ENCODE results near the gene SYNM.

SYNM gene

DNA sequence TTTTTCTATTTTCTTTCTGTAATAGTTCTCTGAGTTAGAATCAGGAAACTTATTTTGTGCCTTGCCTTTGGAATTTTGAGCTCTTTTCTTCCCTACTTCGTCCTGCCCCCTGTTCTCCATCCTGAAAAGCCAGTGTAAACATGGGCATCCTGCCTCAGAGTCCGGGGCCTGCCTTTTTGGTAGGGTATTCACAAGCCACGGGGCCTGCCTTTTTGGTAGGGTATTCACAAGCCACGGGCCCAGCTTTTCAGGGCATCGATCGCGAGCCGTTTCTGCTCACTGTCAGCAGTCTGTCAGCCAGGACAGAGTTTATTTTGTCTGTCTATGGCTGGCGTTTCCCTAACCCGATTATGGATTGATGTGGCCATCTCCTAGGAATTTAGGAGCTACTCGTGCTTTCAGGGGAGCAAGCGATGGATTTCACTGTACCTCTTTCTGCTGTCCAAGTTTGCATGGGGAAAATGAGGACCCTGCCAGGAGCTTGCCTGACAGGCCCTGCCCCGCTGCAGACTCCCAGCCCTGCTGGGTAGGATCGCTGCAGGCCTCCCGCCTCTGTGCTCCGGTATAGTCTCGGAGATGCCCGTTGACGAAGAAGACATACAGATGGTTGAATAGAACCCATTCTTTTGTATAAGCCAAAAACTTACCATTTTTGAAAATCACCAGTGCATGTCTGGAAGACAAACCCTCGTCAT lies 12.8 kb downstream of the SYNM start:
- DNase-seq (ENCODE audit: low read depth, low spot score): no peak
- no peak overlapping the region for H3K4me3 ChIP-seq (ENCODE audit: low read length)

- no peak for DNase-seq (ENCODE audit: low read depth, low spot score)
- no peak overlapping the region for H3K4me3 ChIP-seq (ENCODE audit: low read length)
Measured at GRCh38 chr15:99118258-99118632, 13.4 kb downstream of the SYNM start.

DNA sequence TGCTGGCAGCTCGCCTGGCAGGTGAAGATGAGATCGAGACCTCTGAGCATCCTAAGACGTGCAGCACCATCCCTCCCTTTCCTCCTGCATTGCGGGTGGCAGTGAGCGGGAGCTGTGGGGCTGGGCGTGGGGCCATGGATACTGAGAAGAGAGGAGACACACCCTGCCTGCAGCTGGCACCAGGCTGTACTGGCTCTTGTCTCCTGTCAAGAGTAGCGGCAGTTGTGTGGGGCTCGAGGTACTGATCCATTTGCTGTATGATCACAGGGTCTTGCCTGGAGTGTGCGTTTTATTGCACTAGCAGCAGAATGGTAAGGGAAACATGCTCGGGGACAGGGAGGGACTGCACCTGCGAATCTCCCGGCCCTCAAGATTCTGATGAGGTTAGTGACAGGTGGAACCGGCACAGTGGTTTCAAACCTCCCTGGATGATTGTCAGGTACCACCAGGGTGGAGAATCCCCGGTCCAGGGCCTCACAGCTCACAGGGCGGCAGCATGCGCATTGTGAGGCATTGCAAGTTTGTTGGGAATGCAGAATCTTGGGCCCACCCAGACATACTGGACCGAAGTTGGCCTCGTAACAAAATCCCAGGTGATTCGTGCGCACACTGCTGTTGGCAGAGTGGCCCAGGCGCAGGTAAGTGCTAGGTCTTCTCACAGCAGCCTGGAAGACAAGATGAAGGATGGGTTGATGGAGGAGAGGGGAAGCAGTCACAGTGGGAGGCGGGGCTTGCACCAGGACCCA lies 14.1 kb downstream of the SYNM start:
- no peak for DNase-seq (ENCODE audit: low read depth, low spot score)
- H3K4me3 ChIP-seq (ENCODE audit: low read length): no peak overlapping the region

GRCh38 chr15:99120050-99120777 lies 15.3 kb downstream of the SYNM start:
- no peak for DNase-seq (ENCODE audit: low read depth, low spot score)
- H3K4me3 ChIP-seq (ENCODE audit: low read length): no peak overlapping the region

GRCh38 chr15:99121207-99121606 lies 16.3 kb downstream of the SYNM start:
- H3K4me3 ChIP-seq (ENCODE audit: low read length): no peak overlapping the region
- no peak for DNase-seq (ENCODE audit: low read depth, low spot score)

- no peak for DNase-seq (ENCODE audit: low read depth, low spot score)
- no peak overlapping the region for H3K4me3 ChIP-seq (ENCODE audit: low read length)
Measured at GRCh38 chr15:99121691-99122410, 17.0 kb downstream of the SYNM start.

GRCh38 chr15:99122831-99123712 lies 18.2 kb downstream of the SYNM start:
- DNase-seq (ENCODE audit: low read depth, low spot score): no peak
- no peak overlapping the region for H3K4me3 ChIP-seq (ENCODE audit: low read length)

DNA sequence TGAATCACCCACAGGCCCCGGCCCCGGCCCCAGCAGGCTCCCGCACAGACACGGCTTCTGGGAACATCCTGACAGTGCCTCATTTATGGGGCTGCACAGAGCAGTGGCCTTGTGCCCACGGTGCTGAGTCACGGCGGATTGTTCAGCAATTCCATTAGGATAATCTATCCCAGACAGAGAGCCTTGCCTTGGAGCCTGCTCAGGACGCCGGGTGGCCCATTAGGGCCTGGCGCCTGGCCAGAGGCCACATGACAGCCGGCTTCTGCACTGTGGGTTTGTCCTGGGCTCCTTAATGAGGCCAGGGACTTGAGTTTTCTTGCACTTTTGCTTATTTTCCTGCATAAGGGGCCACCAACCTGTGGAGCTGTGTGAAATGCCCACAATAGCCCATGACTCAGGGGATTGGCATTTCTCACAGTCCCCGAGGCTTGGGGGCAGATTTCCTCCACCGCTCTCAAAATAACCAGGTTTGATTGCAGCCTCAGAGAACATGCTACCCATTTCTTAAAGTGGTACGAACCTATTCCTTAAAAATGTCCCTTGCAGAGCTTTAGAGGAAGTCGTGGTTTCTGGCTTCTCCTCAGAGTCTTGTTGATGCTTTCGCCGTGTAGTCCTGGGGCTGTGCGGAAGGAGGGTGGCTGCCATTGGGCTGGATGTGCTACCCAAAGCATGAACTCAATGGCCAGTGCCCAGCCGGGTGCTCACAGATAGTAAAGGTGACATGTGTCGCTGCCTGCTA lies 19.0 kb downstream of the SYNM start:
- H3K4me3 ChIP-seq (ENCODE audit: low read length): no peak overlapping the region
- no peak for DNase-seq (ENCODE audit: low read depth, low spot score)

- DNase-seq (ENCODE audit: low read depth, low spot score): no peak
Measured at GRCh38 chr15:99124641-99125040, 19.8 kb downstream of the SYNM start.

GRCh38 chr15:99125061-99125891 lies 20.4 kb downstream of the SYNM start:
- H3K4me3 ChIP-seq (ENCODE audit: low read length): no peak overlapping the region
- DNase-seq (ENCODE audit: low read depth, low spot score): no peak

More at GRCh38 chr15:99124641-99125040, 19.8 kb downstream of the SYNM start:
- no peak overlapping the region for H3K4me3 ChIP-seq (ENCODE audit: low read length)

GRCh38 chr15:99126131-99126588 lies 21.3 kb downstream of the SYNM start:
- H3K4me3 ChIP-seq (ENCODE audit: low read length): no peak overlapping the region
- no peak for DNase-seq (ENCODE audit: low read depth, low spot score)

DNA sequence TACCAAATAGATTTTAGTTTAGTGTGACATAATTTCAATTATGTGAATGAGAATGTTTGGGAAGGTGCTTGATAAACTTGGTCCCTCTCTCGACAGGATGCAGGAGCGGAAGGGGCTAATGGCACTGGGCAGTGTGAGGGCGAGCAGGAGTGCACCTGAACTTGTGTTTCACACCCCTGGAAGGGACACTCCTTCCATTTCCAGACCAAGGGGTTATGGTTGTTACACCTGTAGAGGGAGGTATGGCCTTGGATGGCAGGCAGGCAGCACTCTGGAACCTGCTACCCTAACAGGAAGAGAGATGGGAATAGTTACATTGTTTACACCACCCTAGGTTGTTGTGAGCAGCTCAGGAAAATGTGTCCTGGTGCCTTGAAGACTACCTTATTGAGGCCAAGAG lies 22.1 kb downstream of the SYNM start:
- DNase-seq (ENCODE audit: low read depth, low spot score): no peak
- no peak overlapping the region for H3K4me3 ChIP-seq (ENCODE audit: low read length)

GRCh38 chr15:99127773-99128172 lies 22.9 kb downstream of the SYNM start:
- no peak overlapping the region for H3K4me3 ChIP-seq (ENCODE audit: low read length)

DNA sequence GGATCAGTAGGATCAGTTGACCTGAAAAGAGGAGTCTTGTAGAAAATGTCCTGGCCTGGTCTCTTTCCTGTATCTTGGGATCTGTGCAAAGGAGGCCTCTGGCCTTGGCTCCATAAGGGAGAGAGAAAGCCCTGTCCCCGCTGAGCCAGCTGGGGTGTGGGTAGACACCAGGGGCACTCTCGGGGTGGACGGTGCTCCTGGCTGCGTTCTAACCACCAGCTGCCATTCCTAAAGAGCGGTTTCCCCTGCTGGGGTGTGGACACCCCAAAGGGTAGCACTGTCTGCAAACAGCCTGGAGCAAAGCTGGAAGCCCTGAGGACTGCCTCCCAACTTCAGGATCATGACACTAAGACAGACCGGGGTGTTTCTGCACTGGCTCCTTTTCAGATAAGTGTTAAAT lies 23.5 kb downstream of the SYNM start:
- DNase-seq (ENCODE audit: low read depth, low spot score): no peak
- H3K4me3 ChIP-seq (ENCODE audit: low read length): no peak overlapping the region

More at GRCh38 chr15:99127773-99128172, 22.9 kb downstream of the SYNM start:
- DNase-seq (ENCODE audit: low read depth, low spot score): no peak

DNA sequence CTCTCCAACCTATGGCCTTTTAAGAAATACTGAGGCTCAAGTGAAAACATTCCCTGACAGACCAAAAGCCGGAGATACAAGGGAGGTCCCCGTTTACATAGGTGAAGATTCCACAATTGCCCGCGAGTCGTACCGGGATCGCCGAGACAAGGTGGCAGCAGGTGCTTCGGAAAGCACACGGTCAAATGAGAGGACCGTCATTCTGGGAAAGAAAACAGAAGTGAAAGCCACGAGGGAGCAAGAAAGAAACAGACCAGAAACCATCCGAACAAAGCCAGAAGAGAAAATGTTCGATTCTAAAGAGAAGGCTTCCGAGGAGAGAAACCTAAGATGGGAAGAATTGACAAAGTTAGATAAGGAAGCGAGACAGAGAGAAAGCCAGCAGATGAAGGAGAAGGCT lies 24.8 kb downstream of the SYNM start:
- no peak overlapping the region for H3K4me3 ChIP-seq (ENCODE audit: low read length)
- no peak for DNase-seq (ENCODE audit: low read depth, low spot score)

- DNase-seq (ENCODE audit: low read depth, low spot score): no peak
- no peak overlapping the region for H3K4me3 ChIP-seq (ENCODE audit: low read length)
Measured at GRCh38 chr15:99130314-99130713, 25.4 kb downstream of the SYNM start.
